ENCODE data around the gene ENOSF1.
"Not testable (repeated sequence)": the region's sequence is repeated elsewhere in the genome, so short reads cannot be mapped to it uniquely, and the experiment has no call there.

GRCh38 chr18:759864-760263 is 47.4 kb upstream of the ENOSF1 start:
- TF ChIP-seq CTCF, POLR2A (IDR thresholded peaks at IDR 0.05): not testable (repeated sequence)

Measured in thyroid gland (tissue), 4 donors.